ENCODE data around the gene WDR46.
A peak's percentile ranks its signal among the peaks of the same experiment; 100 is the strongest.

WDR46 gene

DNA sequence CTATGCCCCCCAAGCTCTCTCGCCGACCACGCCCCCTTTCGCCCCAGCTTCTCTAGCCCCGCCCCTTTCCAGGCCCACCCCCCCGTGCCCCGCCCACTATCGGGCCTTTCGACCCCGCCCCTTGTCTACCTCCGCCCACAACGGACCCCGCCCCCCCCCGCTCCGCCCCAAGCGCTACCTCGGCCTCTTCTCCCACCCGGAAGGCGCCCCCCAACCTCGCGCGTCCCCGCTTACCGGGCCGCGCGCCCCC is 28.3 kb upstream of the WDR46 start:
- no peak for DNase-seq (ENCODE audit: low spot score)
- TF ChIP-seq, protein P1, sequence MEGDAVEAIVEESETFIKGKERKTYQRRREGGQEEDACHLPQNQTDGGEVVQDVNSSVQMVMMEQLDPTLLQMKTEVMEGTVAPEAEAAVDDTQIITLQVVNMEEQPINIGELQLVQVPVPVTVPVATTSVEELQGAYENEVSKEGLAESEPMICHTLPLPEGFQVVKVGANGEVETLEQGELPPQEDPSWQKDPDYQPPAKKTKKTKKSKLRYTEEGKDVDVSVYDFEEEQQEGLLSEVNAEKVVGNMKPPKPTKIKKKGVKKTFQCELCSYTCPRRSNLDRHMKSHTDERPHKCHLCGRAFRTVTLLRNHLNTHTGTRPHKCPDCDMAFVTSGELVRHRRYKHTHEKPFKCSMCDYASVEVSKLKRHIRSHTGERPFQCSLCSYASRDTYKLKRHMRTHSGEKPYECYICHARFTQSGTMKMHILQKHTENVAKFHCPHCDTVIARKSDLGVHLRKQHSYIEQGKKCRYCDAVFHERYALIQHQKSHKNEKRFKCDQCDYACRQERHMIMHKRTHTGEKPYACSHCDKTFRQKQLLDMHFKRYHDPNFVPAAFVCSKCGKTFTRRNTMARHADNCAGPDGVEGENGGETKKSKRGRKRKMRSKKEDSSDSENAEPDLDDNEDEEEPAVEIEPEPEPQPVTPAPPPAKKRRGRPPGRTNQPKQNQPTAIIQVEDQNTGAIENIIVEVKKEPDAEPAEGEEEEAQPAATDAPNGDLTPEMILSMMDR (IDR thresholded peaks at IDR 0.05; ENCODE audit: extremely low read depth, missing control alignments), result no peak

DNA sequence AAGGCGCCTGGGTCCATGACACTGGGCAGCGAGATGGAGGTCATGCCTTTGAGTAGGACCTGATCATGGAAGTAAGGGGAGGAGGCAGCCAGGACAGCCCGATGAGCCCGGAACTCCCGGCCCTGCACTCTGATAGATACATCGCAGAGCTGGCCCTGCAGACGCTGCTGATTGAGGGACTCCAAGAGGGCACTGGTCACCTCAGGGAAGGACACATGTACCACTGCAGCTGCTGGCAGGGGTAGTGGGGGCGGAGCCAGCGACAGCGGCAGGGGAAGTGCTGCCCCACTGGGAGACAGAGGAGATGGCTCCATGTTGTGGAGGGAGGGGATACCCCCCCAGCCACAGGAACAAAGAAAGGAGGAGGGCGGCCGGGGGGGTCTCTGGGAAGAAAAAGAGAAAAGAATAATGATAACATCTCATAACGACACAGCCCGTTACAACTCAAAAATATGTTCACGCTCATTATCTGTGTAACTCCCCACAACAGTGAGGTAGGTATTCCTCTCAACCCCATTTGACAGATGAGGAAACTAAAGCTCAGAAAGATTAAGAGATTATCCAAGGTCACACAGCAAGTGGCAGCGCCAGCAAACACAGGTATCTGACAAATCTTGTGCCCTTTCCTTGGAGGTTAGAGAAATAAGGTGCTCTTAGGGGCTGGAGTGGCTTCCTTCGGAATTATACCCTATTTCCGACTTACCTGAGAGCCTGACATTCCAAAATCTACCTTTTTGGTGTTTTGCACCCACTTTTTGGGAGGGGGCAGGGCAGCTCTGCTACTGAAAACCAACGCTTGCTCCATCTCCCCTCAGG is 27.8 kb upstream of the WDR46 start:
- no peak for DNase-seq (ENCODE audit: low spot score)
- TF ChIP-seq, protein P1 (IDR thresholded peaks at IDR 0.05; ENCODE audit: extremely low read depth, missing control alignments), result no peak

DNA sequence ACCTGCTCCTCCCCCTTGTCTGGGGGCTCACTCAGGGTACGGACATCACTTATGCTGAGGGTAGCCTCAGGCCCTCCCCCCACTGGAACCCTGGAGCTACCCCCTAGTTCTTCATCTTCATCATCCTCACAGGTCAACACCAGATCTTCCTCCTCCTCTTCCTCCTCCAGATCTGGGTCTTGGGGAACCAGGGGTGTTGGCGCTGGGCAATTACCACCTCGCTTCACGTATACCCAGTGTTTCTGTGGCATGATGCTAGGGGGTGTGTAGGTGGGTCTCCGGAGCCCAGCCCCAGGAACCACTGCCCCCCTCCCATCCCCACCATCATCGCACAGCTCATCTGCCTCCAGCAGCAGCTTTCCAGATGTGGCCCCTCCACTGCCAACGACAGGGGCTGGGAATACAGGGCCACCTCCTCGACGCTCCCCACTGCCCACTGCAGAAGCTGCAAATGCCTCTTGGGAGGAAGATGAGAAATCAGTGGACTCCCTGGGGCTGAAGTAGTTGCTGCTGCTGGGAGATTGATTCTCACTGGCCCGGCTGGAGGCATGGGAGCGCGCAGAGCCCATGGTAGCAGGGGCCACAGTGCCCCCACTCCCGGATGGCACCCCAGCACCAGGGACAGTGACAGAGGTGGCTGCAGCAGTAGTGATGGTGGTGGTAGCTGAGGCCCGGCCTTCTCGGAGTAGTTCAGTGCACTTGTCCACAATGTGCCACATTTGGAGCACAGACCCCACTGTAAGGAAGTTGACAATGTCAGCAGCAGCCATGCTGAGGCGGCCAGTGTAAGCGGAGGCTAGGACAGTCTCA is 27.0 kb upstream of the WDR46 start:
- TF ChIP-seq, protein P1 (IDR thresholded peaks at IDR 0.05; ENCODE audit: extremely low read depth, missing control alignments), result no peak
- DNase-seq (ENCODE audit: low spot score), result no peak

DNA sequence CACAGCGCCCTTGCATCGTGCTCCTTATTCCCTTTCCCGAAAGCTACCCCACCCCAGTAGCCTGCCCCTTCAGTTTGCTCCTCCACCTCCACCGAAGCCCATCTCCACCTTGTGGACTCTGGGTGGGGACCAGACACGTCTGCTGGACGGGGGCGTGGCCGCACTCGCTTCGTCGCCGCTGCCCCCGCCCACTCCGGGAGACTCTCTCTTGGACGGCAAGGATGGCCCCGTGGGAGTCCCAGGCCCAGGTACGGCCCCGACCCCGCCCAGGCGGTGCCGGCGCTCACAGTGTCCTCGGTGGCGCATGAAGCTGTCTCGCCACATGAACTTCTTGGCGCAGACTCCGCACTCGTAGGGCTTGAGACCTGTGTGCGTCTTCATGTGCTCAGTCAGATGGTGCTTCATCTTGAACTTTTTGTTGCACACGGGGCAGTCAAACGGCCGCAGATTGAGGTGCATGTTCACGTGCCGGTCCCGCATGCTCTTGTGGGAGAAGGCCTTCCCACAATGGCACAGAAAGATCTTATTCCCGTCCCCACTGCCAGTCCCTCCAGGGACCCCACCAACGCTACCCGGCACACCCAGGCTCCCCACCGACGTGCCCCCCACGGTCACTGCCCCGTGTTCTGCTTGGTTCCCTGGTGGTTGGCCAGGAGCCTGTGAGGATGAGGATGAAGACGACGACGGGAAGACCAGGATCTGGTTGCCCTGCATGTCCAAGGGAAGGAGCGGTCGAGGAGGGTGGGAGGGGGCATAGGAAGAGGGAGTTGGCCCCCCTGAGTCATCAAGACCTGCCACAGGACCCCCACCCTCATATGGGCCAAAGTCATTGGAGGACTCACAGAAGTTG is 26.1 kb upstream of the WDR46 start:
- TF ChIP-seq, protein P1 (IDR thresholded peaks at IDR 0.05; ENCODE audit: extremely low read depth, missing control alignments), result no peak
- peak; percentile 17 for DNase-seq (ENCODE audit: low spot score)

DNA sequence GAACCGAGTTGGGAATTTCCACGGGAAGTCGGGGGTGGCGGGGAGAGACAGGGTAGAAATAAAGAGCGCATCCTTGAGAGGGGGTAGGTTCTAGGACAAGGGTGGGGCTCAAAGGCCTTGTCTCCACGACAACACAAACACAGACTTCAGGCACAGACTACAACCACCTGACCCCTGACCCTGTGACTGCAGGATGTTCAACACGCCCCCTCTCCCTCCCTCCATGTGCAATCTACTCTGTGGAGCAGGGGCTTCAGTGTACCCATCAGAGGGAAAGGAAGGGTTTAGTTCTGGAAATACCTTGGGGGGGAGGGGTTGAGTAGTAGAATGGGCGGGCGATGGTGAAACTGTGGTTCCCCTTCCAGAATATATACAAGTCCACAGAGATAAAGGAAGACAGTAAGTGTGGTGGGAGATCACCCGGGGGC is 25.5 kb upstream of the WDR46 start:
- TF ChIP-seq, protein P1 (IDR thresholded peaks at IDR 0.05; ENCODE audit: extremely low read depth, missing control alignments), result no peak
- DNase-seq (ENCODE audit: low spot score), result peak; percentile 75

DNA sequence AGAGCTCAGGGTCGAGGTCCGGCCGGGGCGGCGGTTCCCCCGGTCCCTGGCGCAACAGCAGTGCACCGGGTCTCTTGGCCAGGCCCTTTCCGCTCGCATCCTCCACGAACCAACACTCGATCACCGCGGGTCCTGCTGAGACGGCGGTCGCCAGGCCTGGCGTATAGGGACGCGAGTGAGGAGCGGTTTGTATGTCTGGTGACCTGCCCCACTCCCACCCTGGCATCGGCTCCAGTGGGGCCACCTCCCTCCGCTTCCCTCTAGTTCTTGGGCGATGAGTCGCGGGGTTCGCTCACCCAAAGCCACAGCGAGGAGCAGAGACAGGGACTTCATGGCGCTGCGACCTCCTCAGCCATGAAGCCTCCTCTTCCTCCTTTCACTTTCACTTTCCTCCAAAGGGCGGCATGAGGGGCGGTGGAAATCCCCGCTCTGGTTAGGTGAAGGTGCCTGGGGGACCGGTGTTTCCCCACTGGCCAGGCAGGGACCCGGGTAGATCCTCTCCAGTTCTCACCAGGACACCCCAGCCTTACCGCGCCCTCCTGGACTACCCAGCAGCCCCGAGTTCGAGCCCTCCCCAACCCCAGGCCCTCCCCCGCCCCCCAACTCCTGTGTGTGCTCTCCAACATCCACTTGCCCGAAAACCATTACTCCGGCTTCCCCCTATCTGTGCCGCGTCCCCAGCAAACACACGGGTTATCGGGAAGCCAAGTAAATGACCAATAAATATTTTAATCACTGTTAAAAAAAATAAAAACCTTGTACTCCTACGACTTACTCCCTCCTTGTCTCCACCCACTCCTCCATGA is 24.9 kb upstream of the WDR46 start, which contains the start of gene TAPBP:
Gene TAPBP (minus strand): TSS at position 370 of the 806 bp plus-strand sequence. CDS start 37 bp downstream, at position 333.
- DNase-seq (ENCODE audit: low spot score), result peak; percentile 90
- TF ChIP-seq, protein P1 (IDR thresholded peaks at IDR 0.05; ENCODE audit: extremely low read depth, missing control alignments), result no peak
